Transverse colon (tissue), 3 donors: Measurements from ENCODE around the gene PPFIA1.

Experiments
- CTCF ChIP-seq, 5 experiments: fragments of 200-600 bp in 3 of 5; fragments of 450-650 bp in 2 of 5; sonication (generic) in 3 of 5; IDR thresholded peaks; 1 replicate in 2 of 5; 2 replicates in 3 of 5; pipeline ENCODE4 v1.5.1; 2016 to 2017; ENCODE audit warnings: antibody characterized with exemption in 5 of 5, inconsistent platforms in 3 of 5, mild to moderate bottlenecking in 2 of 5, moderate library complexity in 1 of 5
- POLR2A ChIP-seq: fragments of 450-650 bp; IDR thresholded peaks from one replicate; pipeline ENCODE4 v1.6.1; 2016; ENCODE audit warnings: antibody characterized with exemption, mild to moderate bottlenecking, moderate library complexity

GRCh38 chr11:70304208-70304603, 33.7 kb downstream of the PPFIA1 start:
- no peak for TF ChIP-seq CTCF (IDR thresholded peaks at IDR 0.05)
- no peak for TF ChIP-seq POLR2A
